GM18498 (cell line): ENCODE measurements around the gene XAB2.

Experiments
- ATAC-seq: cut with Tn5 transposase; IDR thresholded peaks from one replicate; pipeline ENCODE4 v1.9.1; 2021; ENCODE audit warnings: mild to moderate bottlenecking, moderate library complexity; ENCODE audit not compliant: unreplicated experiment

XAB2 gene

GRCh38 chr19:7633698-7634097, 4.4 kb upstream of the XAB2 start, which contains the start of gene PCP2:
Gene PCP2, minus strand, starts transcription at chr19:7633719. Its CDS starts 262 bp downstream, at chr19:7633457.
- no peak for ATAC-seq

GRCh38 chr19:7632340-7633203, 3.2 kb upstream of the XAB2 start:
- ATAC-seq, result no peak

- no peak for ATAC-seq
These were observed 2.2 kb upstream of the XAB2 start for GRCh38 chr19:7631577-7631976.

GRCh38 chr19:7628589-7629311, 595 bp downstream of the XAB2 start:
- ATAC-seq, result no peak

- ATAC-seq, result no peak
These were observed 2.2 kb downstream of the XAB2 start for GRCh38 chr19:7627166-7627565.

- no peak for ATAC-seq
These were observed 3.5 kb downstream of the XAB2 start for GRCh38 chr19:7625763-7626372.

- no peak for ATAC-seq
These were observed 4.5 kb downstream of the XAB2 start for GRCh38 chr19:7624810-7625209.

- no peak for ATAC-seq
These were observed 5.4 kb downstream of the XAB2 start for GRCh38 chr19:7623725-7624603.

- ATAC-seq, result no peak
These were observed 6.2 kb downstream of the XAB2 start for GRCh38 chr19:7622933-7623685.

GRCh38 chr19:7620442-7621412, 8.6 kb downstream of the XAB2 start:
- no peak for ATAC-seq

GRCh38 chr19:7619671-7620441, 9.5 kb downstream of the XAB2 start:
- no peak for ATAC-seq

GRCh38 chr19:7618771-7619510, 10.4 kb downstream of the XAB2 start:
- no peak for ATAC-seq

GRCh38 chr19:7618348-7618747, 11.0 kb downstream of the XAB2 start:
- no peak for ATAC-seq

GRCh38 chr19:7617735-7618134, 11.6 kb downstream of the XAB2 start:
- no peak for ATAC-seq

GRCh38 chr19:7617172-7617571, 12.2 kb downstream of the XAB2 start:
- ATAC-seq, result no peak

- ATAC-seq, result no peak
These were observed 14.2 kb downstream of the XAB2 start for GRCh38 chr19:7614859-7615741.
